Mesenchymal stem cell (in vitro differentiated cells and primary cell): ENCODE measurements around the gene PEX19.
"Not testable (repeated sequence)": the region's sequence is repeated elsewhere in the genome, so short reads cannot be mapped to it uniquely, and the experiment has no call there.

Experiments
- DNase-seq: peaks from one replicate; pipeline ENCODE4 v3.0.0-alpha.2; 2013
- H2AFZ ChIP-seq: one replicate; pipeline ENCODE4 v1.6.1; 2013; ENCODE audit warnings: low read depth, mild to moderate bottlenecking, control low read depth, inconsistent platforms, low read length, moderate library complexity
- H2AK5ac ChIP-seq: 2 replicates; pipeline ENCODE4 v1.6.1; 2013; ENCODE audit warnings: low read length, moderate library complexity, mild to moderate bottlenecking, inconsistent platforms; ENCODE audit not compliant: severe bottlenecking
- H2BK120ac ChIP-seq: one replicate; pipeline ENCODE4 v1.6.1; 2013; ENCODE audit warnings: low read depth, mild to moderate bottlenecking, inconsistent platforms, low read length, moderate library complexity
- H2BK12ac ChIP-seq, 2 experiments: one replicate each; pipeline ENCODE4 v1.6.1; 2013; ENCODE audit warnings: inconsistent platforms in 2 of 2, low read length in 2 of 2, mild to moderate bottlenecking in 2 of 2, moderate library complexity in 2 of 2, control low read depth in 1 of 2
- H2BK15ac ChIP-seq: one replicate; pipeline ENCODE4 v1.6.1; 2013; ENCODE audit warnings: mild to moderate bottlenecking, low read depth, inconsistent platforms; ENCODE audit not compliant: poor library complexity, severe bottlenecking
- H2BK5ac ChIP-seq: 2 replicates; pipeline ENCODE4 v1.6.1; 2013; ENCODE audit warnings: low read depth, mild to moderate bottlenecking, low read length, control low read depth, inconsistent platforms; ENCODE audit not compliant: poor library complexity, severe bottlenecking
- H3K14ac ChIP-seq, 2 experiments: one replicate each; pipeline ENCODE4 v1.6.1; 2013; ENCODE audit warnings: inconsistent platforms in 2 of 2, low read length in 2 of 2, control low read depth in 1 of 2, mild to moderate bottlenecking in 1 of 2, moderate library complexity in 1 of 2
- H3K18ac ChIP-seq, 2 experiments: one replicate each; pipeline ENCODE4 v1.6.1; 2013; ENCODE audit warnings: inconsistent platforms in 2 of 2, low read length in 2 of 2, control low read depth in 1 of 2, low read depth in 1 of 2, mild to moderate bottlenecking in 1 of 2
- H3K23ac ChIP-seq, 2 experiments: one replicate each; pipeline ENCODE4 v1.6.1; 2013; ENCODE audit warnings: inconsistent platforms in 2 of 2, low read length in 2 of 2, mild to moderate bottlenecking in 2 of 2, moderate library complexity in 2 of 2, control low read depth in 1 of 2
- H3K27ac ChIP-seq: 2 replicates; pipeline ENCODE4 v1.5.1; 2013; ENCODE audit warnings: mild to moderate bottlenecking, moderate library complexity, low read length, control low read depth, inconsistent platforms; ENCODE audit not compliant: poor library complexity, severe bottlenecking
- H3K27me3 ChIP-seq, 2 experiments: 2 replicates each; pipeline versions ENCODE4 v1.6.1 to v1.7.0; 2013; ENCODE audit warnings: low read length in 2 of 2, mild to moderate bottlenecking in 2 of 2, moderate library complexity in 2 of 2, control low read depth in 1 of 2, inconsistent platforms in 1 of 2; ENCODE audit not compliant: control insufficient read depth in 1 of 2, insufficient read depth in 1 of 2
- H3K36me3 ChIP-seq, 2 experiments: 2 replicates each; pipeline versions ENCODE4 v1.6.1 to v1.7.0; 2013; ENCODE audit warnings: low read length in 2 of 2, control low read depth in 1 of 2, inconsistent platforms in 1 of 2, low read depth in 1 of 2, mild to moderate bottlenecking in 1 of 2; ENCODE audit not compliant: insufficient read depth in 2 of 2, control insufficient read depth in 1 of 2
- H3K4ac ChIP-seq, 2 experiments: one replicate each; pipeline ENCODE4 v1.6.1; 2013; ENCODE audit warnings: inconsistent platforms in 2 of 2, low read length in 2 of 2, mild to moderate bottlenecking in 2 of 2, moderate library complexity in 2 of 2, control low read depth in 1 of 2, low read depth in 1 of 2
- H3K4me1 ChIP-seq: 2 replicates; pipeline ENCODE4 v1.6.1; 2013; ENCODE audit warnings: low read depth, low read length, control low read depth; ENCODE audit not compliant: control insufficient read depth, insufficient read depth
- H3K4me2 ChIP-seq: 2 replicates; pipeline ENCODE4 v1.6.1; 2013; ENCODE audit warnings: low read length, mild to moderate bottlenecking, inconsistent platforms; ENCODE audit not compliant: poor library complexity, severe bottlenecking
- H3K4me3 ChIP-seq, 2 experiments: 2 replicates each; pipeline versions ENCODE4 v1.5.1 to v1.7.0; 2013; ENCODE audit warnings: low read length in 2 of 2, mild to moderate bottlenecking in 2 of 2, control low read depth in 1 of 2, low read depth in 1 of 2; ENCODE audit not compliant: insufficient read depth in 1 of 2
- H3K79me1 ChIP-seq: replicated peaks from 2 replicates; pipeline ENCODE4 v1.6.1; 2013; ENCODE audit warnings: mild to moderate bottlenecking, control low read depth, low read length, inconsistent platforms; ENCODE audit not compliant: poor library complexity, severe bottlenecking
- H3K9ac ChIP-seq: 2 replicates; pipeline ENCODE4 v1.7.0; 2013; ENCODE audit warnings: mild to moderate bottlenecking, low read length, moderate library complexity
- H3K9me3 ChIP-seq: 2 replicates; pipeline ENCODE4 v1.7.0; 2013; ENCODE audit warnings: mild to moderate bottlenecking, low read length; ENCODE audit not compliant: control insufficient read depth
- H4K8ac ChIP-seq: one replicate; pipeline ENCODE4 v1.6.1; 2013; ENCODE audit warnings: inconsistent platforms, mild to moderate bottlenecking, low read length, moderate library complexity
- H4K91ac ChIP-seq: one replicate; pipeline ENCODE4 v1.6.1; 2013; ENCODE audit warnings: mild to moderate bottlenecking, low read length, inconsistent platforms
- WGBS: methylation state at CpG from one replicate; pipeline ENCODE4 v1.1.7; 2013; ENCODE audit warnings: mixed read lengths; 5-methylcytosine and 5-hydroxymethylcytosine counted together

Gene PEX19

GRCh38 chr1:160287769-160288168, 2.8 kb upstream of the PEX19 start:
- H3K4me1 ChIP-seq, H3K4me3 ChIP-seq, H2BK5ac ChIP-seq, H2AFZ ChIP-seq, H4K8ac ChIP-seq, H3K9ac ChIP-seq, H3K27me3 ChIP-seq, H2AK5ac ChIP-seq, H3K4ac ChIP-seq, H3K18ac ChIP-seq, H3K4me2 ChIP-seq, H2BK15ac ChIP-seq, H2BK120ac ChIP-seq, H3K14ac ChIP-seq, H3K23ac ChIP-seq, DNase-seq, H2BK12ac ChIP-seq, H3K9me3 ChIP-seq, H4K91ac ChIP-seq, H3K27ac ChIP-seq: not testable (repeated sequence)
- peaks cover 30 to 55% of the 10 kb centered on the region in 2 experiments for H3K36me3 ChIP-seq
- 96% methylated on average over 12 of the region's 12 CpGs for WGBS
- peaks cover 23% of the 10 kb centered on the region for H3K79me1 ChIP-seq

GRCh38 chr1:160285506-160285905, 573 bp upstream of the PEX19 start:
- no peak overlapping the region for H3K18ac ChIP-seq
- H3K36me3 ChIP-seq, result peaks cover 27 to 55% of the 10 kb centered on the region in 2 experiments
- H3K4me1 ChIP-seq, result peaks cover 6% of the 10 kb centered on the region
- no peaks in the 10 kb centered on the region for H3K27me3 ChIP-seq
- 95% methylated on average over 23 of the region's 23 CpGs for WGBS
- H2BK15ac ChIP-seq, result no peak overlapping the region
- no peak overlapping the region for H2AFZ ChIP-seq
- H3K4me2 ChIP-seq, result no peak overlapping the region
- H2BK120ac ChIP-seq, result no peak overlapping the region
- H3K27ac ChIP-seq, result no peak overlapping the region
- no peak overlapping the region for H4K91ac ChIP-seq
- no peak overlapping the region for H2BK12ac ChIP-seq
- no peak overlapping the region for H3K14ac ChIP-seq
- H3K79me1 ChIP-seq, result peaks cover 30% of the 10 kb centered on the region
- H3K4me3 ChIP-seq, result peak overlapping the region in 1 of 2 experiments; percentile 95
- H3K4ac ChIP-seq, result no peak overlapping the region
- DNase-seq, result no peak
- no peak overlapping the region for H2BK5ac ChIP-seq
- no peaks in the 10 kb centered on the region for H3K9me3 ChIP-seq
- H4K8ac ChIP-seq, result peak overlapping the region; percentile 32
- no peak overlapping the region for H3K23ac ChIP-seq
- no peak overlapping the region for H2AK5ac ChIP-seq
- peak overlapping the region; percentile 98 for H3K9ac ChIP-seq

GRCh38 chr1:160284220-160284781, 632 bp downstream of the PEX19 start:
- DNase-seq, result peak; percentile 84
- peak overlapping the region; percentile 22 for H2BK120ac ChIP-seq

GRCh38 chr1:160282807-160283206, 2.1 kb downstream of the PEX19 start:
- H2AK5ac ChIP-seq, result no peak overlapping the region
- H2AFZ ChIP-seq, result no peak overlapping the region
- no peaks in the 10 kb centered on the region for H3K9me3 ChIP-seq
- H3K36me3 ChIP-seq, result peaks cover 28 to 55% of the 10 kb centered on the region in 2 experiments
- no peak overlapping the region for H2BK5ac ChIP-seq
- DNase-seq, result no peak
- H4K8ac ChIP-seq, result no peak overlapping the region
- H2BK120ac ChIP-seq, result no peak overlapping the region
- H4K91ac ChIP-seq, result no peak overlapping the region
- no peak overlapping the region for H3K18ac ChIP-seq
- no peak overlapping the region for H3K4me2 ChIP-seq
- H2BK15ac ChIP-seq, result no peak overlapping the region
- H2BK12ac ChIP-seq, result no peak overlapping the region
- no peak overlapping the region for H3K23ac ChIP-seq
- H3K14ac ChIP-seq, result no peak overlapping the region
- H3K4ac ChIP-seq, result no peak overlapping the region
- H3K79me1 ChIP-seq, result peaks cover 25% of the 10 kb centered on the region
- no peak overlapping the region for H3K27ac ChIP-seq
- H3K4me1 ChIP-seq, result peaks cover 6% of the 10 kb centered on the region
- H3K9ac ChIP-seq, result peak overlapping the region; percentile 98
- peak overlapping the region in 1 of 2 experiments; percentile 95 for H3K4me3 ChIP-seq
- no peaks in the 10 kb centered on the region for H3K27me3 ChIP-seq
- WGBS, result 89% methylated on average over 7 of the region's 7 CpGs

More at GRCh38 chr1:160284220-160284781, 632 bp downstream of the PEX19 start:
- H3K9ac ChIP-seq, result peak overlapping the region; percentile 98
- H3K4me2 ChIP-seq, result peak overlapping the region; percentile 44
- H2BK15ac ChIP-seq, result no peak overlapping the region
- no peak overlapping the region for H2AK5ac ChIP-seq
- H4K8ac ChIP-seq, result peak overlapping the region; percentile 59
- WGBS, result 8% methylated on average over 14 of the region's 15 CpGs
- peak overlapping the region; percentile 81 for H2AFZ ChIP-seq
- peak overlapping the region; percentile 88 for H3K27ac ChIP-seq
- H3K4me3 ChIP-seq, result peak overlapping the region; percentile 66 to 95
- H3K14ac ChIP-seq, result no peak overlapping the region
- H3K18ac ChIP-seq, result peak overlapping the region in 1 of 2 experiments; percentile 80
- peak overlapping the region; percentile 15 to 61 for H3K4ac ChIP-seq
- H2BK5ac ChIP-seq, result no peak overlapping the region
- peaks cover 23 to 55% of the 10 kb centered on the region in 2 experiments for H3K36me3 ChIP-seq
- no peaks in the 10 kb centered on the region for H3K9me3 ChIP-seq
- peaks cover 24% of the 10 kb centered on the region for H3K79me1 ChIP-seq
- no peak overlapping the region for H4K91ac ChIP-seq
- no peak overlapping the region for H2BK12ac ChIP-seq
- H3K27me3 ChIP-seq, result no peaks in the 10 kb centered on the region
- H3K23ac ChIP-seq, result no peak overlapping the region
- H3K4me1 ChIP-seq, result peaks cover 6% of the 10 kb centered on the region
